Metanephros (tissue), 1 donor: ENCODE measurements around the gene CLDN8. TPM values are rescaled to one million over a fixed set of nuclear protein-coding genes. Genes with fewer than 3 reads are reported as not detected.

Source experiments
- total RNA-seq: library from RNA; depleted of rRNA; stranded (reverse); fragments of >200 nt; gene quantifications from one replicate; pipeline ENCODE4 v1.2.3, GENCODE V29; 2014

The CLDN8 gene
- total RNA-seq: 60.0 TPM

DNA sequence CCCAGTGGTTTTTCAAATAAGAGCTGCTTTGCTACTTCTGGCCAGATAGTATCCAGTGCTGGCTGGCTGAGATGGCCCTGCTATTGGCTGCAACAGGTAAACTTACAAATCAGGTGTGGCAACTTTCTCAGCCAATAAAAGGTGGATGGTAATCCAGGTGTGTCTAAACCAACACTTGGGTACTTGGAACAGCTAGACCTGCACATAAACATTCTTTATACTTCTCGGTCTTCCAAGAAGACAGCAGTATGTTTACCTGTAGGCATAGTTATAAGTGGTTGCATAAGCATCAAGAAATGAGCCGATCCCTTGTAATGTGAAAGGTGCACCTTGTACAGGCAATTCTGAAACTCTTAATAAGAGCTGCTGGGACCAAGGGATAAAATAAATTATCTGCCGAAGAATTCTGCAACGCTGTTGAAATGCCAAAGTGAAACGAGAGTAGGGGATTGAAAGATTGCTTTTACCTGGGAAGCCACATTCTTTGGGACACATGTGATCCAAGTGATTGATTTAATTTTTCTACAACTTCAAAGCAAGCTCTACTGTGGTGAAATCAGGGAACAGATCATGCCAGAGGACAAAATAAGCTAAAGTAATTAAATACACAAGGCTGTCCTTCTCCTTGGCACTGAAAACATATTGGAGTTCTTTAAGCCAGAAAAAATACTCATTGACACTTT, at the start of gene CLDN8:
CLDN8 (minus strand) TSS at position 57 of the 683 bp plus-strand sequence. CDS start 172 bp downstream, outside the sequence.

DNA sequence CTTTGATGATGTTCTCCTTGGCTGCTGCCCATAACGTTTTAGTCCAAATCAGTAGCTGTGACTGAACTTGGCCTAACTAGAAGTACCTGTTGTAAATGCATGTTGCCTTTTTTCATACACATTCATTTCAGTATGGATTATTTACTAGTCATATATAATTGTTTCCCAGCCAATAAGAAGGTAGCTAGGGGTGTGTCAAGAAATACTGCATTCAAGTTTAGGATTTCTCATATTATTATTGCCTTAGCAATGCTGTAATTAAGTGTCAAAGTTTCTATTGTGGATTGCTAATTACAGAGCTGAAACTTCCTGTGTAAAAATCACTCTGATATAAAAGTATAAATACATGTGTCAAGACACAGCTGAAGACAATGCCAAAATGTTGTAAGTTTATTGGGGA, 49.2 kb downstream of the CLDN8 start, which contains the start of gene CLDN17:
CLDN17 (minus strand) TSS at position 101 of the 400 bp plus-strand sequence. CDS start 188 bp downstream, outside the sequence.

Other genes starting within 250 kb of the CLDN8 start
- gene CLDN17, start 49.3 kb downstream of the CLDN8 start, total RNA-seq: not detected
- gene KRTAP24-1, start 66.9 kb upstream of the CLDN8 start, total RNA-seq: not detected
- not detected for gene KRTAP25-1, start 73.4 kb upstream of the CLDN8 start, total RNA-seq
- not detected for gene KRTAP26-1, start 104.2 kb upstream of the CLDN8 start, total RNA-seq
- not detected for gene KRTAP27-1, start 121.6 kb upstream of the CLDN8 start, total RNA-seq
- gene KRTAP23-1, start 132.5 kb upstream of the CLDN8 start, total RNA-seq: not detected
- not detected for gene KRTAP13-2, start 156.2 kb upstream of the CLDN8 start, total RNA-seq
- not detected for gene KRTAP13-1, start 179.9 kb upstream of the CLDN8 start, total RNA-seq
- gene KRTAP13-3, start 209.8 kb upstream of the CLDN8 start, total RNA-seq: not detected
- not detected for gene KRTAP13-4, start 214.1 kb upstream of the CLDN8 start, total RNA-seq
- not detected for gene KRTAP15-1, start 224.2 kb upstream of the CLDN8 start, total RNA-seq